ENCODE results near the gene IL9.

IL9 gene

GRCh38 chr5:135887881-135888614, 7.6 kb downstream of the IL9 start:
- TF ChIP-seq TCF12 (IDR thresholded peaks at IDR 0.05; ENCODE audit: low read depth) (no peak), TEAD4 (IDR thresholded peaks at IDR 0.05) (no peak)

GRCh38 chr5:135887447-135887864, 8.2 kb downstream of the IL9 start:
- TF ChIP-seq RAD21 (IDR thresholded peaks at IDR 0.05; ENCODE audit: low read depth) (peak; percentile 87), MAX (IDR thresholded peaks at IDR 0.05) (no peak)

GRCh38 chr5:135886136-135886535, 9.5 kb downstream of the IL9 start:
- TF ChIP-seq MAX (IDR thresholded peaks at IDR 0.05) (no peak), NFIC (IDR thresholded peaks at IDR 0.05) (no peak), CEBPB (IDR thresholded peaks at IDR 0.05) (no peak), EGR1 (IDR thresholded peaks at IDR 0.05) (no peak), TEAD4 (IDR thresholded peaks at IDR 0.05) (no peak), CREB1 (IDR thresholded peaks at IDR 0.05; ENCODE audit: low read depth) (no peak)

- TF ChIP-seq MAX (IDR thresholded peaks at IDR 0.05) (no peak), CREB1 (IDR thresholded peaks at IDR 0.05; ENCODE audit: low read depth) (no peak), YY1 (IDR thresholded peaks at IDR 0.05; ENCODE audit: low read depth) (no peak), EGR1 (IDR thresholded peaks at IDR 0.05) (no peak), NFIC (IDR thresholded peaks at IDR 0.05) (no peak), FOXM1 (IDR thresholded peaks at IDR 0.05; ENCODE audit: borderline replicate concordance, low read depth) (no peak), REST (IDR thresholded peaks at IDR 0.05; ENCODE audit: low read depth) (no peak), EP300 (IDR thresholded peaks at IDR 0.05; ENCODE audit: borderline replicate concordance) (no peak), TAF1 (IDR thresholded peaks at IDR 0.05; ENCODE audit: low read depth) (no peak), TEAD4 (IDR thresholded peaks at IDR 0.05) (no peak), ZBTB7A (IDR thresholded peaks at IDR 0.05; ENCODE audit: low read depth) (no peak), RAD21 (IDR thresholded peaks at IDR 0.05; ENCODE audit: low read depth) (no peak)
These were observed 10.6 kb downstream of the IL9 start for GRCh38 chr5:135885031-135885430.

- TF ChIP-seq RAD21 (IDR thresholded peaks at IDR 0.05; ENCODE audit: low read depth) (peak; percentile 14; the same call in 1 of the 2 replicates), TEAD4 (IDR thresholded peaks at IDR 0.05) (no peak), YY1 (IDR thresholded peaks at IDR 0.05; ENCODE audit: low read depth) (no peak)
These were observed 12.2 kb downstream of the IL9 start for GRCh38 chr5:135883441-135883840.

GRCh38 chr5:135883026-135883425, 12.6 kb downstream of the IL9 start:
- TF ChIP-seq TCF12 (IDR thresholded peaks at IDR 0.05; ENCODE audit: low read depth) (no peak), RAD21 (IDR thresholded peaks at IDR 0.05; ENCODE audit: low read depth) (no peak), MAX (IDR thresholded peaks at IDR 0.05) (no peak), EP300 (IDR thresholded peaks at IDR 0.05; ENCODE audit: borderline replicate concordance) (no peak), FOXM1 (IDR thresholded peaks at IDR 0.05; ENCODE audit: borderline replicate concordance, low read depth) (no peak), TEAD4 (IDR thresholded peaks at IDR 0.05) (no peak), TAF1 (IDR thresholded peaks at IDR 0.05; ENCODE audit: low read depth) (no peak), NFIC (IDR thresholded peaks at IDR 0.05) (no peak), EGR1 (IDR thresholded peaks at IDR 0.05) (no peak), USF1 (IDR thresholded peaks at IDR 0.05) (no peak), CEBPB (IDR thresholded peaks at IDR 0.05) (no peak), ZBTB7A (IDR thresholded peaks at IDR 0.05; ENCODE audit: low read depth) (no peak), YY1 (IDR thresholded peaks at IDR 0.05; ENCODE audit: low read depth) (no peak)

- TF ChIP-seq TAF1 (IDR thresholded peaks at IDR 0.05; ENCODE audit: low read depth): no peak
- no peak for TF ChIP-seq MAX (IDR thresholded peaks at IDR 0.05)
- TF ChIP-seq CREB1 (IDR thresholded peaks at IDR 0.05; ENCODE audit: low read depth): no peak
- TF ChIP-seq YY1 (IDR thresholded peaks at IDR 0.05; ENCODE audit: low read depth): no peak
- no peak for TF ChIP-seq TCF12 (IDR thresholded peaks at IDR 0.05; ENCODE audit: low read depth)
- no peak for TF ChIP-seq EP300 (IDR thresholded peaks at IDR 0.05; ENCODE audit: borderline replicate concordance)
- no peak for TF ChIP-seq USF1 (IDR thresholded peaks at IDR 0.05)
- TF ChIP-seq REST (IDR thresholded peaks at IDR 0.05; ENCODE audit: low read depth): no peak
- TF ChIP-seq TEAD4 (IDR thresholded peaks at IDR 0.05): no peak
- no peak for TF ChIP-seq NFIC (IDR thresholded peaks at IDR 0.05)
- TF ChIP-seq RAD21 (IDR thresholded peaks at IDR 0.05; ENCODE audit: low read depth): no peak
- TF ChIP-seq FOXM1 (IDR thresholded peaks at IDR 0.05; ENCODE audit: borderline replicate concordance, low read depth): no peak
- no peak for TF ChIP-seq ZBTB7A (IDR thresholded peaks at IDR 0.05; ENCODE audit: low read depth)
- no peak for TF ChIP-seq CEBPB (IDR thresholded peaks at IDR 0.05)
- no peak for TF ChIP-seq EGR1 (IDR thresholded peaks at IDR 0.05)
These were observed 13.8 kb downstream of the IL9 start for GRCh38 chr5:135881819-135882218.

Measured in Ishikawa (cell line).